Body of pancreas (tissue), 4 donors: ENCODE data around the gene ITGAV. TPM values are rescaled to one million over a fixed set of nuclear protein-coding genes. Genes with fewer than 3 reads are reported as not detected.
A peak's percentile ranks its signal among the peaks of the same experiment; 100 is the strongest.

Experiments used
- ATAC-seq: fragments of 150-250 bp; one replicate; pipeline ENCODE4 v1.9.1; 2016
- DNase-seq, 4 donors: peaks; one replicate each; pipeline ENCODE4 v3.0.0-alpha.2; 2019
- H3K27ac ChIP-seq, 4 donors: fragments of 200-600 bp; sonication (generic); 1 replicate in 3 of 4; 2 replicates in 1 of 4; pipeline versions ENCODE4 v1.5.1 to v1.6.1; 2016 to 2019; ENCODE audit warnings: mild to moderate bottlenecking in 1 of 4, mixed read lengths in 1 of 4, moderate library complexity in 1 of 4
- H3K27me3 ChIP-seq, 2 donors: fragments of 200-600 bp; sonication (generic); one replicate each; pipeline ENCODE4 v1.6.0; 2016; ENCODE audit warnings: mild to moderate bottlenecking in 1 of 2
- H3K36me3 ChIP-seq, 2 donors: fragments of 200-600 bp; sonication (generic); replicated peaks in 1 of 2; 2 replicates each; pipeline ENCODE4 v1.5.1; 2016; ENCODE audit warnings: low read depth in 2 of 2; ENCODE audit not compliant: insufficient read depth in 1 of 2
- H3K4me1 ChIP-seq: fragments of 200-600 bp; sonication (generic); one replicate; pipeline ENCODE4 v1.6.0; 2016
- H3K4me3 ChIP-seq, 2 donors: fragments of 200-600 bp; sonication (generic); 1 replicate in 1 of 2; 2 replicates in 1 of 2; pipeline ENCODE4 v1.5.1; 2016 to 2019
- H3K9me3 ChIP-seq, 3 donors: fragments of 200-600 bp; sonication (generic); 1 replicate in 2 of 3; 2 replicates in 1 of 3; pipeline ENCODE4 v1.5.1; 2016
- CTCF ChIP-seq, 7 experiments: fragments of 450-650 bp in 4 of 7; fragments of 200-600 bp in 3 of 7; sonication (generic) in 3 of 7; IDR thresholded peaks; one replicate each; pipeline ENCODE4 v1.5.1; 2016 to 2019; ENCODE audit warnings: antibody characterized with exemption in 7 of 7
- POLR2A ChIP-seq, 3 donors: fragments of 450-650 bp; IDR thresholded peaks; one replicate each; pipeline ENCODE4 v1.6.1; 2016; ENCODE audit warnings: antibody characterized with exemption in 3 of 3, mild to moderate bottlenecking in 2 of 3
- WGBS, 2 donors: methylation state at CpG; one replicate each; pipeline ENCODE4 v1.1.5; 2017; 5-methylcytosine and 5-hydroxymethylcytosine counted together
- intact Hi-C: fragments of 100-400 bp; cut with DNase I; formaldehyde crosslinking; loops from one replicate; pipeline ENCODE4 v1.15.1; 2023
- total RNA-seq, 2 donors: library from RNA; depleted of rRNA; stranded (reverse); fragments of >200 nt; gene quantifications; one replicate each; pipeline ENCODE4 v1.1.0, GENCODE V29; 2016

Gene ITGAV
- total RNA-seq, 2 donors from 2014 or later: 48.0 to 72.8 TPM

- H3K9me3 ChIP-seq: no peaks in the 10 kb centered on the region
- no peaks in the 10 kb centered on the region for H3K27me3 ChIP-seq
- no peak for DNase-seq
- 42 to 59% methylated on average over 4 of the region's 4 CpGs for WGBS, 2 donors
- peaks cover 44% of the 10 kb centered on the region for H3K4me1 ChIP-seq
- TF ChIP-seq POLR2A (IDR thresholded peaks at IDR 0.05): no peak
- no peak for TF ChIP-seq CTCF (IDR thresholded peaks at IDR 0.05)
- no peak for ATAC-seq
- intact Hi-C loops: no loop called here
- no peaks in the 10 kb centered on the region for H3K36me3 ChIP-seq
- no peak overlapping the region for H3K4me3 ChIP-seq
- peak overlapping the region in 2 of 4 donors; percentile 2 to 44 for H3K27ac ChIP-seq
Measured at GRCh38 chr2:186594001-186594722, 4.3 kb downstream of the ITGAV start.

GRCh38 chr2:186595219-186595618, 5.4 kb downstream of the ITGAV start:
- no peak for TF ChIP-seq CTCF (IDR thresholded peaks at IDR 0.05)
- TF ChIP-seq POLR2A (IDR thresholded peaks at IDR 0.05): no peak
- peak; percentile 33 for ATAC-seq
- 31 to 40% methylated on average over 2 of the region's 2 CpGs for WGBS, 2 donors
- peaks cover 52% of the 10 kb centered on the region for H3K4me1 ChIP-seq
- H3K27ac ChIP-seq: peak overlapping the region in 2 of 4 donors; percentile 0 to 44
- no peaks in the 10 kb centered on the region for H3K36me3 ChIP-seq
- intact Hi-C loops: no loop called here
- no peaks in the 10 kb centered on the region for H3K27me3 ChIP-seq
- DNase-seq: peak; percentile 45 to 63 (median 56)
- H3K9me3 ChIP-seq: no peaks in the 10 kb centered on the region
- no peak overlapping the region for H3K4me3 ChIP-seq

DNA sequence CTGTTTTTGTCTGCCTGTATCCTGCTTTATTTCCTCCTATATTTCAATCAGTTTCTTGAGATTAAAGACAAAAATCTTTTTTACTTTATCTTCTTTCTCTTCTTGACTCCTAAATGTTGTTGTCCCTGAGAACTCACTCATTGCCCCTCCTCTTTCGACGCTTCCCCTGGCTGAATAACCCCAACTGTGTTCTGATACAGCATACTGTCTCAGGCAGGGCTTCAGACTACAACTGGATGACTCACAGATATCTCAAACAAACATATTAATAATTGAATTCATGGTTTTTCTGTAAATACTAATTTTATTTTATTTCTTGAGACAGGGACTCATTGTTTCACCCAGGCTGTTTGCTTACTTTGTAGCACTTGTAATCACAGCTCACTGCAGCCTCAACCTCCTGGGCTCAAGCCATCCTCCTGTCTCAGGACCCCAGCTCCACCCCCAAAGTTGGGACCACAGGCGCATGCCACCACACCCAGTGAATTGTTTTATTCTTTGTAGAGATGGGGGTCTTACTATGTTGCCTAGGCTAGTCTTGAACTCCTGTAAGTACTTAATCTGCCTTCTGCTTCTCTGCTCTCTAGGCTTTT, 9.4 kb downstream of the ITGAV start:
- peaks cover 53% of the 10 kb centered on the region for H3K4me1 ChIP-seq

GRCh38 chr2:186603286-186603685, 13.4 kb downstream of the ITGAV start:
- H3K36me3 ChIP-seq: no peaks in the 10 kb centered on the region
- DNase-seq (no peak), ATAC-seq (no peak)
- H3K4me3 ChIP-seq: no peak overlapping the region
- H3K9me3 ChIP-seq: no peaks in the 10 kb centered on the region
- intact Hi-C loops: no loop called here
- H3K4me1 ChIP-seq: peaks cover 52% of the 10 kb centered on the region
- 65 to 79% methylated on average over 1 of the region's 1 CpG for WGBS, 2 donors
- TF ChIP-seq POLR2A (IDR thresholded peaks at IDR 0.05) (no peak), CTCF (IDR thresholded peaks at IDR 0.05) (no peak)
- peak overlapping the region in 1 of 4 donors; percentile 51 for H3K27ac ChIP-seq
- H3K27me3 ChIP-seq: no peaks in the 10 kb centered on the region

More for the DNA sequence above, 9.4 kb downstream of the ITGAV start:
- Histone ChIP-seq H3K27ac (peak overlapping the region in 3 of 4 donors; percentile 12 to 24 (median 21)), H3K27me3 (no peaks in the 10 kb centered on the region), H3K9me3 (no peaks in the 10 kb centered on the region), H3K4me3 (no peak overlapping the region), H3K36me3 (no peaks in the 10 kb centered on the region)
- no peak for TF ChIP-seq POLR2A (IDR thresholded peaks at IDR 0.05)
- TF ChIP-seq CTCF (IDR thresholded peaks at IDR 0.05): no peak
- WGBS, 2 donors: 66 to 81% methylated on average over 3 of the region's 3 CpGs
- DNase-seq (no peak), ATAC-seq (no peak)
- intact Hi-C loops: no loop called here
